Activated T-helper 17 cell treated with anti-CD3 and anti-CD28 coated beads, Interleukin-2, amount 50 U/mL, for 72 hours (primary cell): ENCODE data around the gene MUC5AC. TPM values are rescaled to one million over a fixed set of nuclear protein-coding genes. Genes with fewer than 3 reads are reported as not detected.

Source experiments
- ATAC-seq: fragments of 150-1000 bp; cut with Tn5 transposase; replicated peaks from 2 replicates; pipeline ENCODE4 v1.10.0; 2021; ENCODE audit warnings: mild to moderate bottlenecking, moderate library complexity
- H3K27ac Mint-ChIP-seq: one replicate; pipeline ENCODE4 v1.8.0; 2022; ENCODE audit warnings: mixed read lengths
- H3K27me3 Mint-ChIP-seq: one replicate; pipeline ENCODE4 v1.8.0; 2022; ENCODE audit warnings: mixed read lengths
- H3K36me3 Mint-ChIP-seq: one replicate; pipeline ENCODE4 v1.8.0; 2022; ENCODE audit warnings: low read depth, mild to moderate bottlenecking, mixed read lengths
- H3K4me1 Mint-ChIP-seq: one replicate; pipeline ENCODE4 v1.8.0; 2022; ENCODE audit warnings: mixed read lengths
- H3K4me3 Mint-ChIP-seq: one replicate; pipeline ENCODE4 v1.8.0; 2022; ENCODE audit warnings: mild to moderate bottlenecking, mixed read lengths
- H3K9me3 Mint-ChIP-seq: one replicate; pipeline ENCODE4 v1.8.0; 2022; ENCODE audit warnings: mixed read lengths
- total RNA-seq, 2 donors: library from RNA; stranded (reverse); gene quantifications; one replicate each; pipeline ENCODE4 v1.2.3, GENCODE V29; 2022

Gene MUC5AC
- total RNA-seq, 2 donors from 2014 or later, result not detected

DNA sequence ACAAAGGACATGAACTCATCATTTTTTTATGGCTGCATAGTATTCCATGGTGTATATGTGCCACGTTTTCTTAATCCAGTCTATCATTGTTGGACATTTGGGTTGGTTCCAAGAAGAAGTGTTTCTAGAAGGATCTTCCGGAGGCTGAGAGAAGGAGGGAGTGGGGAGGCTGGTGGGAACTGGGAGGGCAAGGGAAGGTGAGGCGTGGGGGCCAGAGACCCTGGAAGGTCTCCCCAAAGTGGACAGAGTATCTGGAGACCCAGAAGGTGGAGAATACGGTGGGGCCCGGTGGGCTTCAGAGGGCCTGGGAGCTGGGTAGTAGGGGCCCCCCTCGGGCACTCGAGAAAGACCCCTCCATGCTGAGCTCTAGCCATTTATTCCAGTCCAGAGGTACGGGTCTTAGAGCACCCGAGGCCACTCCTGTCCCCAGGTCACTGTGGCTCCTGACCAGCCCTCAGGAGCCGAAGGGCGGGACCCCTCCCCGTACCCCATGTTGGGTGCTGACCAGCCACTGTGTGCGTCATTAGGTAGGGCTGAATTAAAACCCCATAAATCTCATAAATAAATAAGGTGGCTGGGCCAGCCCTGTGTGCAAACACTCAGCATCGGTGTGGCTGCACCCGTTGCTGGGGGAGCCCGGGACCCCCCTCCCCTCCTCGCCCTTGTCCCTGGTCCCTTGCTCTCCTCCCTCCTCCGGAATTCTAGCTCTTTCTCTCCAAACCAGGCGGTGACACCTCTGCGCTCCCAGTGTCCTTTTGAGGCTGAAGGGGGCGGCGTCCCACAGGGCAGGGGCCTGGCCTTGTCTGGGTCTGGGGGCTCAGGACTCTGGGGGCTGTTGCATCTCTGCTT, 38.8 kb upstream of the MUC5AC start:
- ATAC-seq, result no peak
- Mint-ChIP-seq H3K36me3 (no peaks in the 10 kb centered on the region), H3K27ac (no peak overlapping the region), H3K4me1 (peaks cover 4% of the 10 kb centered on the region), H3K9me3 (peaks cover under 1% of the 10 kb centered on the region), H3K27me3 (peaks cover 6% of the 10 kb centered on the region), H3K4me3 (no peak overlapping the region)

DNA sequence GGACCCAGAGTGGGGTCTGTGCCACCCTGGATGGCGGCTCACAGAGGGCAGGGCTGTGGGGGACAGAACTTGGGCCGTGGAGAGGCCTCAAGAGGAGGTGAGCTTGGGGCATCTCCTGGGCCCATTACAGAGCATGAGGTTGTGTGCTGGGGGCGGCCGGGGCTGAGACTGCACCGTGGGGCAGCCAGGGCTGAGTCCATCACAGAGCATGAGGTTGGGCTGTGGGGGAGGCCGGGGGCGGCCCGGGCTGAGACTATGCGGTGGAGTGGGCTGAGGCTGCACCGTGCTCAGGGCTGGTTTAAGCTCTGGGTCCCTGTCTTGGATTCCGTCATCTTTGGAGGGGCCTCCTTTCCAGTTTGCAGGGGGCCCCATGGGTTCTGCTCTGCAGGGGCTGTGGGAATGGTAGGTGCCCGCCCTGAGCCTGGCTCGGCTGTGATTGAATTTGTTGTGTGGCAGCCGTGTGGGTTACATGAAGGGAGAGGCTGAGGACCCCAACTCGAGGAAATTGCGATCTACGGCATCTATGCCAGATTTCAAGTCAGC, 38.1 kb upstream of the MUC5AC start:
- Mint-ChIP-seq H3K36me3 (no peaks in the 10 kb centered on the region), H3K27ac (no peak overlapping the region), H3K4me1 (peaks cover 10% of the 10 kb centered on the region), H3K4me3 (no peak overlapping the region), H3K27me3 (peaks cover 13% of the 10 kb centered on the region), H3K9me3 (peaks cover 5% of the 10 kb centered on the region)
- ATAC-seq, result no peak

DNA sequence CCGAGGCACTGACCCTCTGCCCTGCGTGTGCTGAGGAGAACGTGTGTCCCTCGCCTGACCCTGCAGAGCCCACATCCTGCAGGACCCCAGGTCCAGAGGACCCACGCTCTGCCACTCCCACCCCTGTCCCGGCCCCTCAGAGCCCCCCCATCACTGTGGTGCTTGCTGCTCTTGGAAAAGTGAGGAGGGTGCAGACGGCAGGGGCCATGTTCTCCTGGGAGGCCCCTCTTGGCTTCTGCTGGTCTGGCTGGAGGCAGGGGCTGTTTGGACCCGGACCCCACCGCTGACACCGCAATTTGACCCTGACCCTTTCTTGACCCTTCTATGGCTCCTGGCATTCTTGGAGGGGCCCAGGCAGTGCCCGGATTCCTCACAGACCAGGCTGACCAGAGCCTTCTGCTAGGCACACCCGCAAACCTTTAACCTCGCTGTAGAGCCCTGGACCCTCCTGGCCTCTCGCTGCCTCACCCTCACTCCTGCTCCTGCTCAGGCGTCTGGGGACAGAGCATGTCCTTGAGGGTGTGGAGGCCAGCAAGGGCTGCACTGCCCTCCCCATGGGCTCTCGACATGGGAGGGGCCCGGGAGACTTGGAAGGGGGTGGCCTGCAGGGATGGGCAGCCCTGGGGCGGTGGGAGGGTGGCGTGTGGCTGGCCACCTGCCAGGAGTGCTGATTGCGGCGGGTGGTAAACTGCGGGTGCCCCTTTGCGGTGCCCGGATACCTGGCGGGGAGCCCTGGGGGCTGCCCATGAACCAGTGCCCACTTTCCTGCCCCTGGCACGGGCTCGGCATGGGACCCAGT, 37.0 kb upstream of the MUC5AC start:
- Mint-ChIP-seq H3K4me3 (no peak overlapping the region), H3K4me1 (peaks cover 6% of the 10 kb centered on the region), H3K9me3 (peaks cover 5% of the 10 kb centered on the region), H3K36me3 (no peaks in the 10 kb centered on the region), H3K27me3 (peaks cover 16% of the 10 kb centered on the region), H3K27ac (no peak overlapping the region)
- ATAC-seq, result no peak

DNA sequence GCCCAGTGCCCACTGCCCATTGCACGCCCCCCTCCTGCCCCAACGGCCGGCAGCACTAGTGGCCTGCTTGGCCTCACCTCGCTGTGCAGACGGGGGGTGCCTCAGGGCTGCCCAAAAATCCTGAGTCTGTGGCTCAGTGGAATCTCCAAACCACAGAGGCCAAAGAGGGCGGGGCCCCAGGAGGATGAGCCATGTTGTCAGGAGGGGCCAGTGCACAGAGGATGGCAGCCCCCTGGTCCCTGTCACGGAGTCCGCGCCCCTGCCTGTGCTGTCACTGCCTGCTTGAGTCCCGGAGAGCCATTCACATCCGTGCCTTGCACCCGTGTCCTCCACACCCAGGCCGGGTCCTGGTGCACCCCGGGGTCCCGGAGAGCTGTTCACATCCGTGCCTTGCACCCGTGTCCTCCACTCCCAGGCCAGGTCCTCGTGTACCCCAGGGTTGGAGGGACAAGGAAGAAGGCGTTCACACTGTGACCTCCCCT, 36.4 kb upstream of the MUC5AC start:
- H3K27me3 Mint-ChIP-seq, result peaks cover 16% of the 10 kb centered on the region

DNA sequence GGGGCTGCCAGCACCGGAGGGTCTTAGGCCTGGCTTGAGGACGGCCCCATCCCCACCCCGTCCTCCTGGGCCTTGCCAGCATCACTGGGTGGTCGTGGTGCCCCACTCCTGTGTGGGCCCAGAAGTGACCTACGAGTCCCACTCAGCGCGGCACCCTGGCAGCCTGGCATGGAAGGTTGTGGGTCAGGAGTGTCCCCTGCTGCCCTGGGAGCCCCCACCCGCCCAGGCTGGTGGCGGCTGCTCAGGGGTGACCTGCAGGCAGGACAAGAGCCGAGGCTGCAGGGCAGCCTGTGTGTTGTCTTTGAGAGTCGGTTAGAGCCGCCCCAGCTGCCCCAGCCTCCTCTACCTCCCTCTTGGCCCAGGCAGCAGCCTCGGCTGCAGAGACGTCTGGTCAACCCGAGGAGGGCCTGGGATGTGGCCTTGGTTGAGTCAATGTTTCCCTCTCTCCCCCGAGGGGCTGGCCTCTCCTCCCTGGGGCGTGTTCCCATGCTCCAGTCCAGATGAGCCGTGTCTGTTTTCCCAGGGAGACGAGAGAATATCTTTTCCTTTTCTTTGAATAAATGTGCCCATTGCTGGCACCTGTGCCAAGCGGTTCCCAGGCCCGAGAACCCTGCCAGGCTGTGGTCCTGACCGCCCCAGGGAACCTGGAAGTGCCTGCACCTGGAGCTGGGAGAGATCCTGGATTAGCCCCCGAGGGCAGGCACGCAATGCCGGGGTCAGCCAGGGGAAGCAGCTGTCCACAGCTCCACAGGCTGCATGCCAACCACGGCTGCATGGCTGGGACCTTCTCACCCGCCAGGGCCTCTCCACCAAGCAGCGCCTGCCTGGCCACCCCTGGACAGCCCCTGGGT, 35.7 kb upstream of the MUC5AC start:
- H3K4me3 Mint-ChIP-seq, result no peak overlapping the region
- peaks cover 16% of the 10 kb centered on the region for H3K27me3 Mint-ChIP-seq
- no peaks in the 10 kb centered on the region for H3K36me3 Mint-ChIP-seq
- peaks cover 6% of the 10 kb centered on the region for H3K4me1 Mint-ChIP-seq
- H3K27ac Mint-ChIP-seq, result no peak overlapping the region
- no peak for ATAC-seq
- H3K9me3 Mint-ChIP-seq, result peaks cover 5% of the 10 kb centered on the region

More for the DNA sequence above, 36.4 kb upstream of the MUC5AC start:
- no peaks in the 10 kb centered on the region for H3K36me3 Mint-ChIP-seq
- H3K27ac Mint-ChIP-seq, result no peak overlapping the region
- peaks cover 5% of the 10 kb centered on the region for H3K9me3 Mint-ChIP-seq
- peaks cover 6% of the 10 kb centered on the region for H3K4me1 Mint-ChIP-seq
- ATAC-seq, result no peak
- no peak overlapping the region for H3K4me3 Mint-ChIP-seq

DNA sequence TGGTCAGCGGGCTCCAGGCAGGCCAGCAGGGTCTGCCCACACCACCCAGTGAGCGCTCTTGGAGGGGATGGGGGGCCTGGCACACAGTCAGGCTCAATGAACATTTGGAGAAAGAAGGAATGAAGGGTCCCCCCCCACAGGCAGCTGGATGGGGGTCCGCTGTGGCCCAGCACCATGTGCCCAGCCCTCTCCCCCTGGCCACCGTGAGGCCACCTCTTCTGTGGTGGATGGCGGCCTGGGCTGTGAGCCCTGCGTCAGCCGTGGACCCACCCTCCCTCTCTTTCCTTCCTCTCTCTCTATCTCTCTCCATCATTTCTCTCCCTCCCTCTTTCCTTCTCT, 35.1 kb upstream of the MUC5AC start:
- Mint-ChIP-seq H3K27ac (no peak overlapping the region), H3K36me3 (no peaks in the 10 kb centered on the region), H3K4me3 (no peak overlapping the region), H3K27me3 (peaks cover 16% of the 10 kb centered on the region), H3K4me1 (peaks cover 6% of the 10 kb centered on the region), H3K9me3 (peaks cover 5% of the 10 kb centered on the region)
- no peak for ATAC-seq

DNA sequence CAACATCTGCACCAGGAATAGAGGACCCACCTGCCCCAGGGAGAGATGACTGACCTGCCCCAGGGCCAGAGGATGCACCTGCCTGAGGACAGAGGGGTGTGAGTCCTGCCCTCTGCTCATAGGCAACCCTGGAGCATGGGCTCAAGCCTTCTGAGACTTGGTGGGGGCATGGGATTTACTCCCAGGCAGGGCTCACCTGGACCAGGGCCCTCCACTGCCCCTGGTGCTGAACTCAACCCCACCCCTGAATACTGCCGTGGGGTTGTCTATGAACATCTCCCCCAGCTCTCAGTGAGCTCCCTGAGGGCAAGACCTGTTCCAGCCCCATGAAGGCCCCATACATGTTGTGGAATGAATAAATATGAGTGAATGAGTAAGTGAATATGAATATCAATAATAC, 33.8 kb upstream of the MUC5AC start:
- peaks cover 16% of the 10 kb centered on the region for H3K27me3 Mint-ChIP-seq
- H3K4me3 Mint-ChIP-seq, result no peak overlapping the region
- no peak overlapping the region for H3K27ac Mint-ChIP-seq
- no peaks in the 10 kb centered on the region for H3K36me3 Mint-ChIP-seq
- peaks cover 5% of the 10 kb centered on the region for H3K9me3 Mint-ChIP-seq
- peaks cover 6% of the 10 kb centered on the region for H3K4me1 Mint-ChIP-seq
- ATAC-seq, result peak; percentile 55

DNA sequence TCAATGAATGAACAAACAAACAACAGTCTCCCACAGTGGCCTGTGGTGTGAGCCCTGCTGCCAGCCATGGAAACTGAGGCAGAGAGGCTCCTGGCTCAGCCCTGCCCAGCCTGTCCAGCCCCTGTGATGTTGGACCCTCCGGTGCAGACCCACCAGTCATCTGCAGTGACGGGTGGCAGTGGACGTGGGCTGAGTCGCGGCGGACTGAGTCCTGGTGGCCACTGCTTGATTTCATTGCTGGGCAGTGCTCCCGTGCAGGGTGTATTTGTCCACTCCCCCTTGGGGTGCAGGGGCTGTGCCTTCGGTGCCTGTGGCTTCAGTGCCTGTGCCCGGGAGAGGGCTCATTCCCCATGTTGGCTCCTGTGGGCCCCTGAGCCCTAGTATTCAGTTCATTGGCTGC, 31.9 kb upstream of the MUC5AC start:
- H3K27me3 Mint-ChIP-seq, result peaks cover 16% of the 10 kb centered on the region
- H3K4me3 Mint-ChIP-seq, result no peak overlapping the region
- H3K27ac Mint-ChIP-seq, result no peak overlapping the region
- H3K9me3 Mint-ChIP-seq, result peaks cover 5% of the 10 kb centered on the region
- peak; percentile 37 for ATAC-seq
- no peaks in the 10 kb centered on the region for H3K36me3 Mint-ChIP-seq
- H3K4me1 Mint-ChIP-seq, result peaks cover 6% of the 10 kb centered on the region

DNA sequence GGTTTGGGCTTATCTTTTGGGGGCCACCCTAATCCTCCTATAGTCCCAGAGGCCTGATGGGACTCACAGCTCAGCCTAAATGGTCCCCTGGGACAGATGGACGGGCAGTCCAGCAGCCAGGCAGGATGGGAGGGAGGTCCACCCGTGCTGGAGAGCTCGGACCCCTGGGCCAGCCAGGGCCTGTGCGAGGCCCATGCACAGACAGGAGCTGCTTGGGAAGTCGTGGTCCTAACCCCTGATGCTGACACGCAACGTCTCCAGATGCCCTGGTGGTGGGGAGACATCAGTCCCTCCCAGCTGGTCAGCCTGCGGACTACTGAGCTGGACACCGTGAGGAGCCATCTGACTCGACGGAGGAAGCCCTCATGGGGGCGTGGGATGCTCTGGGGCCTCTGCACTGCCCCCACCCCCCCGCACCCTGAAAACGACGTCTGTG, 31.2 kb upstream of the MUC5AC start:
- H3K9me3 Mint-ChIP-seq, result peaks cover 5% of the 10 kb centered on the region
- H3K4me1 Mint-ChIP-seq, result peaks cover 6% of the 10 kb centered on the region
- H3K27me3 Mint-ChIP-seq, result peaks cover 16% of the 10 kb centered on the region
- no peak overlapping the region for H3K27ac Mint-ChIP-seq
- H3K4me3 Mint-ChIP-seq, result no peak overlapping the region
- H3K36me3 Mint-ChIP-seq, result no peaks in the 10 kb centered on the region
- ATAC-seq, result no peak

DNA sequence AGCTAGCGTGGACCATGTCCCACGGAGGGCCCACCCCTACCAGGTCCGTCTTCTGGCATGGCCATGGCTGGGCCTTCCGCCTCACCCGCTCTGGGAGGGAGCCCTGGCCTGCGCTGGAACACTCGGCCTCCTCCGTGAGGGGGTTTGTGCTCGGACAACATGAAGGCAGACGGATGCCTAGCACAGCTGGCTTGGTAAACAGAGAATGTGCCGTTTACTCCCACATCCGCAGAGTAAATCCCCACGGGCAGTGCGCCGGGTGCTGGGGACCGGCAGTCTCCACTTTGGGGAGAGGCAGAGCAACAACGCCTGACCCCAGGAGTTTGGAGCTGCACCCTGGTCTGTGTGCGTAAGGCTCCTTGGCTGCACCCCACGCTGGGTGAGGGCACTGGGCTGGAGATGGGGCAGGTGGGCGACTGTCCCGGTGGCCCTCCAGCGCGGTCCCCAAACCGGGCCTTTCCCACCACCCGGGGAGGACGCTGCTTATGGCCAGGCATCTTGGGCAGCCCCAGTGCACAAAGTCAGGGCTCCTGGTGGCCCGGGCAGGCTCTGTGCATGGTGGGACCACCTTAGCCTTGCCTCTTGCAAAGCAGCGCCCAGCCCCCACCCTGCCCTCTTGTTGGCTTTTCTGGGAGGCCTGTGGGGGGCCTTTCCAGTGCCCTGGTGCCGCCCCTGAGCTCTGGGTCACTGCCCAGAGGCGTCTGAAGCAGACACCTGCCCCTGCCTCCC, 30.7 kb upstream of the MUC5AC start:
- H3K4me3 Mint-ChIP-seq, result no peak overlapping the region
- ATAC-seq, result no peak
- no peaks in the 10 kb centered on the region for H3K36me3 Mint-ChIP-seq
- H3K27me3 Mint-ChIP-seq, result peaks cover 21% of the 10 kb centered on the region
- H3K9me3 Mint-ChIP-seq, result peaks cover 5% of the 10 kb centered on the region
- peaks cover 6% of the 10 kb centered on the region for H3K4me1 Mint-ChIP-seq
- no peak overlapping the region for H3K27ac Mint-ChIP-seq

DNA sequence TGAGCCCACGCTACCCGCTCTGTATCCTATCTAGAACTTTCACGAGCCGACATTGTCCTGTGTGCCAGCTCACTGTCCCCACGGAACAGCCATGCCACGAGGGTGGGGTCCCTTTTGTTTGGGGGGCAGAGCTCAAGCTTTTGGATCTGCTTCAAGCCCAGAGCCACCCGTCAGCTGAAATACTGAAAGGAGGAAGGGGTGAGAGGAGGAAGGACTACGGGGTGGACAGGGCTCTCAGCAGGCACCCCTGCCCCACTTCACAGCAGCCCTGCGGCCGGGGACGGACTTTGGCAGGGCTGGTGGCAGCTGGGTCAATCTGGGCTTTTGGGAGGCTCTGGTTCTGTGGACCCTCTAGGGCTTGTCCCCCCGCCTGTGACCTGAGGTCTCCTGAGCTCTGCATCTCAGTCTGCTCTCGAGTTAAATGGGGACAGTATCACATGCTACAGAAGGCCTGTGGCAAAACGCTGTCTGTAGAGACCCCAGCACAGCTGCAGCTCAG, 30.0 kb upstream of the MUC5AC start:
- Mint-ChIP-seq H3K4me3 (no peak overlapping the region), H3K36me3 (no peaks in the 10 kb centered on the region), H3K27me3 (peaks cover 23% of the 10 kb centered on the region), H3K9me3 (peaks cover 7% of the 10 kb centered on the region), H3K27ac (no peak overlapping the region), H3K4me1 (peaks cover 6% of the 10 kb centered on the region)
- ATAC-seq, result no peak

DNA sequence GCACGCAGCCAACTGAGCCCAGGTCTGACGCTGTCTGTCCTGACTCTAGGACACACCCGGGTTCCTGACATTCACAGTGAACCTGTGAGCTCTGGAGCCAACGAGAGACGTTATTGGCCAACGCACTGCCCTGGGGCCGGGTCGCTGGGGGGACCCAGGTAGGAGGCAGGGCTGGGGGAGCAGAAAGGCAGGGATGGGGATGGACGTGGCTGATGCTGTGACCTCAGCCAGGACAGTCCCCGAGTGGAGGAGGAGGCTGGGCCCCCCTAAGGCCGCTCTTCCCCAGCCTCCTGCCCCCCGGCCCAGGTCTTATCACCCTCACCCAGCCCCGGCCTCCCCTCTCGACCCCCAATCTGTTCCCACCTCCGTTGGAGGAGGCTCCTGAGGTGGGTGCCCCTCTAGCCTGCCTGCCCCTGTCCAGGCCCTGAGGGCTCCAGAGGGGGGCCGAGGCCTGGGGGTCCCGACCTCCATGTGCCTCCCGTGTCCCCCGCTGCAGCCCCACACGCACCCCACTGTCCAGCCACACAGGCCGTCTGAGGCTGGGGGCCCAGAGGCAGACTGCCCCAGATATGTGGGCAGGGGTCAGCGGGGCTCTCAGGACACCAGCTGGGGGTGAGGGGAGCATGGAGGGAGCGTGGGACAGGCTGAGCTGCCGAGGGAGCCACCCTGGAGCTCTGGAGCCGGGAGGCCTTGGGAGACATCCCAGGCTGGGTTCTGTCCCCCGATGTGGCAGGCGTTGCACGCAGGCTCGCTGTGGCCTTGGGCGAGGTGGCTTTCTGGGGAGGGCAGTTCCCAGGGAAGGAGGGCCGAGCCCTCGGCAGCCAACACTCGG, 29.2 kb upstream of the MUC5AC start:
- Mint-ChIP-seq H3K27me3 (peaks cover 22% of the 10 kb centered on the region), H3K36me3 (no peaks in the 10 kb centered on the region), H3K4me1 (peaks cover 6% of the 10 kb centered on the region), H3K9me3 (peaks cover 12% of the 10 kb centered on the region), H3K4me3 (no peak overlapping the region), H3K27ac (no peak overlapping the region)
- ATAC-seq, result no peak

DNA sequence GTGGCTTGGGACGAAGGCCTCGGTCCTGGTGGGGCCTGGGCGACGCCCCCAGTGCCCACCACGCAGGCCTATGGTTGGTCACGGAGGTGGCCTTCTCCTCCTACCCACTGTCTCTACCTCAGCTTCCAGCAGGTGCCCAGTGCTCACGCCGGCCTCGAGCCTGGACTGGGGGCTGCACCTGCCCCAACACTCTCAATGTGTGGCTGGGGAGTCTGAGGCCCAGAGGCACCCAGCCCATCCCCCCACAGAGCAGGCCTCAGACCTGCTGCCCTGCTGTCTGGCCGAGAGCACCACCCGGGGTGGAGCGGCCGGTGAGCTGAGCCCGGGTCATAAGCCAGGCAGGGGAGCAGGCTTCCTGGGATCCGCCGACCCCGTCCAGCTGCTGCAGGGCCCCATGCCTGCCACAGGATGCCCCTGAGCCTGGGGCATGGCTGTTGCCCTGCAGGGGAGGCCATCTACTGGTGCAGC, 28.6 kb upstream of the MUC5AC start:
- Mint-ChIP-seq H3K9me3 (peaks cover 15% of the 10 kb centered on the region), H3K4me1 (peaks cover 4% of the 10 kb centered on the region), H3K27me3 (peaks cover 21% of the 10 kb centered on the region), H3K27ac (no peak overlapping the region), H3K4me3 (no peak overlapping the region), H3K36me3 (no peaks in the 10 kb centered on the region)
- no peak for ATAC-seq
